H4 (cell line): Measurements from ENCODE around the gene ESR2. TPM values are rescaled to one million over a fixed set of nuclear protein-coding genes. Genes with fewer than 3 reads are reported as not detected.

Source experiments
- DNase-seq: peaks from one replicate; pipeline ENCODE4 v3.0.0-alpha.2; 2015; ENCODE audit warnings: low spot score
- total RNA-seq: library from RNA; depleted of rRNA; stranded (reverse); fragments of >200 nt; shearing (Covaris generic); gene quantifications from 2 replicates; pipeline ENCODE4 v1.2.3, GENCODE V29; 2014

Gene ESR2
- total RNA-seq, 1 experiment from 2014 or later, result not detected

DNA sequence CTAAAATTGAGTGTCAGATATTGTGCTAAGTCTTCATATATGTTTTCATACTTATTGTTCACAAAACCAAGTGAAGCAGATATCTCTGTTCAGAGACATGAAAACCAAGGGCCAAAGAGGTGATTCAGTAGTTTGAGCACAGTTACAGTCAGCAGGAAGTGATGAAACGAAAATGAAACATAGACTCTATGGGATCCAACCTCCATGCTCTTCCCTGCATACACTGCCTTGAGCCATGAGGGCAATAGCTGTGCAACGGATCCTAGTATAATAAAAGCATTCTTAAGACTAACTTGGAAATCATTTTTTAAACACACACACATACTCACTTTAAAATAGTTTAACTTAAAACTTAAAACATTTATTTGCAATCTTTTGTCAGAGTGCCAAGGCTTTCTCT lies 27.9 kb downstream of the ESR2 start:
- peak; percentile 47 for DNase-seq

- DNase-seq, result no peak
These were observed 28.9 kb downstream of the ESR2 start for GRCh38 chr14:64265222-64265621.

DNA sequence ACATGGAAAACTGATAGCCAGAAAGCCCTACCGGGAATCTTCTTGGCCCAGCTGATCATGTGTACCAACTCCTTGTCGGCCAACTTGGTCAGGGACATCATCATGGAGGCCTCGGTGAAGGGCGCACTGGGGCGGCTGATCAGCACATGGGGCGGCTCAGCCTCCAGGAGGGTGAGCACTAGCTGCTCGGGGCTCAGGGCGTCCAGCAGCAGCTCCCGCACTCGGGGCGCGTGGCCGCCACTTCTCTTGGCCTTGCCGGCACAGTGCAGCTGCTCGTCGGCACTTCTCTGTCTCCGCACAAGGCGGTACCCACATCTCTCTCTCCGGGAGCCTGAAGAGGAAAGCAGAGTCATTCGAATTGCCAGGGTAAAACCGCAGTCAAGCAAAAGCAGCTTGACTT lies 33.8 kb downstream of the ESR2 start:
- no peak for DNase-seq

DNA sequence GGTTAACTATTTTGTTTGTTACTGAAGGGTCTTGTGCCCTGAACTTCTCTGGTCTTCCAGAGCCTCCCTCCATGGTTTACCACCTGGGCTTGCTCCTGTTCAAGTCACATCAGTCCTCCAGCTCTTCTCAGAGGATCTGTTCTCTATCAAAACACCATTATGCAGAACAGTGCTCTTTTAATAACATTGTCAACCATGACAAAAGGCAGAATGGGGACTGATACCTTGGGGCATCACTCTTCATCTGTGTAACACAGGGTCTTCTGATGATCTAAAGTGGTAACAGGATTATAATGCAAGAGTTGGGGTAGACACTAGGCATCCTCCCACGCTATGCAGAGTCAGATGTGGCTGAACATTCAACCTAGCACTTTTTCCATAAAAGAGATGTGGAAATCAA lies 38.4 kb downstream of the ESR2 start:
- no peak for DNase-seq

- DNase-seq, result no peak
These were observed 40.5 kb downstream of the ESR2 start for GRCh38 chr14:64253672-64254071.

DNA sequence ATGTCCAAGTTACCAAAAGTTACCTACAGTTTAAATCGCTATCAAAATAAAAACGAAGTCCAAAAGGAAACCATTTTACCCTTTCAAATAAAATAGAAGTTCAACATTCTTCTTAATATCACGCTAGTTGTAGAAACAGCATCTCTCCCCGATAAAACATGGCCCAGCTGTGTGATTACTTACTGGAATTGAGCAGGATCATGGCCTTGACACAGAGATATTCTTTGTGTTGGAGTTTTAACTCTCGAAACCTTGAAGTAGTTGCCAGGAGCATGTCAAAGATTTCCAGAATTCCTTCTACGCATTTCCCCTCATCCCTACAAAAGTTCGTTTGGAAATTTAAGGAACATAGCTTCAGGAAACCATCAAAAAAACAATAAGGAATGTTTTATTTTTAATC lies 44.8 kb downstream of the ESR2 start:
- no peak for DNase-seq

- DNase-seq, result no peak
These were observed 45.5 kb downstream of the ESR2 start for GRCh38 chr14:64248689-64249088.

- DNase-seq, result no peak
These were observed 47.0 kb downstream of the ESR2 start for GRCh38 chr14:64247195-64247594.

GRCh38 chr14:64246688-64247087 lies 47.5 kb downstream of the ESR2 start:
- no peak for DNase-seq

DNA sequence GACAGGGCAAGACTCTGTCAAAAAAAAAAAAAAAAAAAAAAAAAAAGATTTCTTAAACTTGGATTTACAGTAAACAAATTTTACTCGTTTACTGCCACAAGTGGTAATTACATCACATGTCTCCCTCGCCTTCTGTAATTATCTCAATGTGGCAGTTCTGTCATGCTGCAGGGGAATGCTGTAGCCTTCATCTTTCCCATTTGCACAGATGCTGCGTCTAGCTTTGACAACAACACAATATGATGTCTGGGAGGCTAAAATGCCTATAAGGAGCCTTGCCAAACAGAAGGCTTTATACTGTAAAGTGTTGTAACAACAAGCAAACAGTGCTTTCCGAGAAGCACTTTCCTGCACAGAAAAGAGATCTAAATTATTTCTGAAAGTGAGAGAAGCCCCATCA lies 48.7 kb downstream of the ESR2 start:
- no peak for DNase-seq

DNA sequence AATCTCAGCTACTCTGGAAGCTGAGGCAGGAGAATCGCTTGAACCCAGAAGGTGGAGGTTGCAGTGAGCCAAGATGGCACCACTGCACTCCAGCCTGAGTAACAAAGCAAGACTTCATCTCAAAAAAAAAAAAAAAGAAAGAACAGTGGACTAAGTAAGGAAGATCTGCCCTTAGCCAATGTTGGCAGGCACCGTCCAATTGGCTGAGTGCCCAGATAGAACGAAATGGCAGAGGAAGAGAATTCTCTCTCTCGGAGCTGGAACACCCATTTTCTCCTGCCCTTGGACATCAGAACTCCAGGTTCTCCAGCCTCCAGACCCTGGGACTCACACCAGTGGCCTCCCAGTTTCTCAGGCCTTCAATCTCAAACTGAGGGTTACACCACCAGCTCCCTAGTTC lies 49.9 kb downstream of the ESR2 start:
- no peak for DNase-seq

- DNase-seq, result no peak
These were observed 55.5 kb downstream of the ESR2 start for GRCh38 chr14:64238631-64239030.

- DNase-seq, result no peak
These were observed 56.1 kb downstream of the ESR2 start for GRCh38 chr14:64238049-64238448.

- no peak for DNase-seq
These were observed 58.2 kb downstream of the ESR2 start for GRCh38 chr14:64235652-64236640.

DNA sequence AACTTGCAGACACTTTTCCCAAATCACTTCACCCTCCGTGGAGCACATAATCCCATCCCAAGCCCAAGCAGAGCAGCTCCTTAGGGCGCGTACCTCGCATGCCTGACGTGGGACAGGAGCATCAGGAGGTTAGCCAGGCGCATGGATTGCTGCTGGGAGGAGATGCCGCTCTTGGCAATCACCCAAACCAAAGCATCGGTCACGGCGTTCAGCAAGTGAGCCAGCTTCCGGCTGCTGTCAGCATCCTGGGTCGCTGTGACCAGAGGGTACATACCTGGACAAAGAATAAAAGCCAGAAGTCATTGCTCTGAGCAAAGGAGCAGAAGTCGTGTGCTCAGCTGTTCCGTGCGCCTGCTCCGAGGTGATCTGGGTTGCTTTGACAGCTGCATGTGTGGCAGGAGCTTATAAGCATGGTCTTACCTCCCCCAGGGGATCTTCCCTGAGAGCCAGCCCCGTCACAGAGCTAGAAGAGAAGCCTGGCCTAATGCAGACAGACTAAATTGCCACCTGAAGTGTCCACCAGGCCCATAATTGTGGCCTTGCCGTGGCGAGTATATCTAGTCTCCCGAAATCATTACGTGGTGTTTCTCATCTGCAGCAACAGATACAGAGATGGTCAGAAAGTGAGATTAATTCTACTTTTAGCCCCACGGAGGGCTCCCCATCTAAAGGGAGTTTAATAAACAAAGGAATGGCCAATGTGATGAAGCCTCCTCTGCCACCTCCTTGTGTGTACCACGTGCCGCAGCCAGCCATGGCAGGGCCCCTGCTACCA lies 59.1 kb downstream of the ESR2 start:
- DNase-seq, result peak; percentile 49

- no peak for DNase-seq
These were observed 60.5 kb downstream of the ESR2 start for GRCh38 chr14:64233531-64234190.

DNA sequence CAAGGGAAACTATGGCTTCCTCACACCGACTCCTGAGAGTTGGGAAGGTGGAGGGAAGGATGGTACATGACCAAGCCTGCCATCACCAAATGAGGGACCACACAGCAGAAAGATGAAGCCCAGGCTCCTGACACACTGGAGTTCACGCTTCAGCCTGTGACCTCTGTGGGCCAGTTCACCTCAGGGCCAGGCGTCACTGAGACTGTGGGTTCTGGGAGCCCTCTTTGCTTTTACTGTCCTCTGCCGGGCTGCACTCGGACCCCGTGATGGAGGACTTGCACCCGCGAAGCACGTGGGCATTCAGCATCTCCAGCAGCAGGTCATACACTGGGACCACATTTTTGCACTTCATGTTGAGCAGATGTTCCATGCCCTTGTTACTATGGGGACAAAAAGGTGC lies 61.2 kb downstream of the ESR2 start:
- DNase-seq, result no peak

DNA sequence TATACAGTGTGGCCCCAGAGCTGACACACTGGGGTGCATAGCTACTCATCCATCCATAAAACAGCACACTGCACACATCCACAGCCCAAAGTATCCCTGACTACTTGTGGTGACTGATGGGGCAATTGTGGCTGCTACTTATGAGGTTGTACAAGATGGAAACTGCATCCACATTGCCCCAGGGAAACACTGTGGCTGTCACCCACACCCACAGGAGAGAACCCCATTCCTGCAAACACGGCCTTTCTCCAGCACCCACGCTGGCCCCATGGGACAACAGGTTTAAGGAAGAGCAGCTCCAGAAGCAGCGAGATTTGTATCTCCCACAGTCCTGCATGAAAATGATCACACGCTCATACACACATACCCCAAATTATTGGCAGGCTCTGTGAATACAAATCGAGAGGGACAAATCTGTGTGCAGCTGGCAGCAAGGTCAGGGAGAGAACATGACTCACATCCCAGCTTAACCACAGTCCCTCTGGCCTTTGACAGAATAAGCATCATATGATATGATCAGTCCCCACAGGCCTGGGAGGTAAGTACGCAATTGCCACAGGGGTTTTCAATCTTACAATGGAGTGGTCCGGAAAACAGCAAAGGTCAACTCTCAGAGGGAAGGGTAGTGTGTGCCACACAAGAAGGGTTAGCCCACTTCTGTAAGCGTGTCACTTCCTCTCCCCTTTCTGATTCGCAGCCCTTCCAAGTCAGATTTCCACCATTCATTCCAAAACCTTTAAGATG lies 61.9 kb downstream of the ESR2 start:
- DNase-seq, result peak; percentile 84

DNA sequence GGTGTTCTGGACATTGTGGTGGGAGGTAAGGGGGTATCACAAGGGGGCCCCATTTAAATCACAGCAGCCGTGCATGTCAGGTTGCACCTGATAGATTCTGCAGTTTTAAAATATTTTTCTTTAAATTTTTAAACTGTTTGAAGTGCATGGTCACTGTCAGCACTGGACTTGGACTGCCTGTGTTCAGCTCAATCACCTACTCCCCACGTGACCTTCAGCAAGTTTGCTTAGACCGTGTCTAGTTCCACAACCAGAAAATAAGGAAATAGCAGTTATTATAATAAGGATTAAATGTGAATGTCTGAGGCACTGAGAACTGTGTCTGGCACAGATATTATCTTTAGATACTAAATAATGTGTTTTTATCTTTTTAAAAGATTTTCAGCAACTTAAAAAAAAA lies 64.7 kb downstream of the ESR2 start:
- DNase-seq, result no peak

GRCh38 chr14:64227856-64228255 lies 66.3 kb downstream of the ESR2 start:
- DNase-seq, result no peak

DNA sequence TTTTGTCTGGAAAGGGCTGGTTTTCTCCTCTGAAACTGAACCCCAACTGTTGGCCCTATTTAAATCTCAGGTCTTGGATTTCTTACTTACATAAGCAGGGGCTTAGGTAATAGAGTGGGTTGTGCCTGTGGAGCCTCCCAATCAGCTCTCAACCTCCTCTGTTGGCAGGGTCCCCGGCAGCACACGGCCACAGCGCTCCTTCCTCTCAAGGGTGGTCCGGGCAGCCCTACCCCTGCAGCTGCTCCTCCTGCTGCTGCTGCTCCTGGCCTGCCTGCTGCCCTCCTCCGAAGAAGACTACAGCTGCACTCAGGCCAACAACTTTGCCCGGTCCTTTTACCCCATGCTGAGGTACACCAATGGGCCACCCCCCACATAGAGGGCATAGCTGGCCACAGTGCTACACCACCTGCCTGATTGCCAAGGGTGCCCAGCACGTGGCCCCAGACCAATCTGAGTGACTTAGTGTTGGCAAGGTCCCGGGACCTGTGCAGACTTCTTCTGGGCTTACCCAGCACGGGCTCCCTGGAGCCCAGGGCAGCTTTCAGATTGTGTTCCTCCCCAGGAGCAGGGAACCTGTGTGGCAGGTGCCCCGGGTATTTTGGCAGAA lies 68.9 kb downstream of the ESR2 start:
- no peak for DNase-seq
